H9 (cell line): Measurements from ENCODE around the gene RHOU. TPM values are rescaled to one million over a fixed set of nuclear protein-coding genes. Genes with fewer than 3 reads are reported as not detected.

Source experiments
- DNase-seq: peaks from one replicate; pipeline ENCODE4 v3.0.0-alpha.2; 2017
- H2AFZ ChIP-seq: one replicate; pipeline ENCODE4 v1.6.1; 2013; ENCODE audit warnings: mild to moderate bottlenecking, low read length, control low read depth, moderate library complexity
- H2AK5ac ChIP-seq: 2 replicates; pipeline ENCODE4 v1.6.1; 2013; ENCODE audit warnings: low read length, control low read depth, mixed read lengths; ENCODE audit not compliant: insufficient read length
- H2BK120ac ChIP-seq: one replicate; pipeline ENCODE4 v1.6.1; 2013; ENCODE audit warnings: low read depth, mild to moderate bottlenecking, low read length, control low read depth, inconsistent platforms; ENCODE audit not compliant: poor library complexity, severe bottlenecking
- H2BK12ac ChIP-seq: 2 replicates; pipeline ENCODE4 v1.6.1; 2013; ENCODE audit warnings: low read length, control low read depth, mixed read lengths, low read depth; ENCODE audit not compliant: insufficient read length
- H2BK15ac ChIP-seq: 2 replicates; pipeline ENCODE4 v1.6.1; 2013; ENCODE audit warnings: low read depth, low read length, control low read depth
- H2BK20ac ChIP-seq: one replicate; pipeline ENCODE4 v1.6.1; 2013; ENCODE audit warnings: low read depth, mild to moderate bottlenecking, low read length, control low read depth, inconsistent platforms; ENCODE audit not compliant: poor library complexity, severe bottlenecking
- H2BK5ac ChIP-seq: 2 replicates; pipeline ENCODE4 v1.6.1; 2013; ENCODE audit warnings: low read length, control low read depth, mixed read lengths; ENCODE audit not compliant: insufficient read length
- H3K14ac ChIP-seq: 2 replicates; pipeline ENCODE4 v1.6.1; 2013; ENCODE audit warnings: low read length, control low read depth; ENCODE audit not compliant: insufficient read depth
- H3K18ac ChIP-seq: 2 replicates; pipeline ENCODE4 v1.6.1; 2013; ENCODE audit warnings: low read depth, mild to moderate bottlenecking, mixed read lengths, low read length, control low read depth; ENCODE audit not compliant: insufficient read length
- H3K23ac ChIP-seq: 2 replicates; pipeline ENCODE4 v1.6.1; 2013; ENCODE audit warnings: low read length, control low read depth, mixed read lengths, low read depth; ENCODE audit not compliant: insufficient read length
- H3K23me2 ChIP-seq: 2 replicates; pipeline ENCODE4 v1.6.1; 2013; ENCODE audit warnings: low read depth, mild to moderate bottlenecking, mixed read lengths, low read length, control low read depth; ENCODE audit not compliant: insufficient read length, poor library complexity, severe bottlenecking
- H3K27ac ChIP-seq: 2 replicates; pipeline ENCODE4 v1.5.1; 2013; ENCODE audit warnings: low read length, control low read depth, mixed read lengths, low read depth; ENCODE audit not compliant: insufficient read length
- H3K27me3 ChIP-seq: 2 replicates; pipeline ENCODE4 v1.6.1; 2013; ENCODE audit warnings: low read length, control low read depth, inconsistent platforms; ENCODE audit not compliant: insufficient read depth
- H3K4ac ChIP-seq: 2 replicates; pipeline ENCODE4 v1.6.1; 2013; ENCODE audit warnings: low read depth, mild to moderate bottlenecking, control low read depth, inconsistent platforms, low read length, moderate library complexity
- H3K4me1 ChIP-seq: 2 replicates; pipeline ENCODE4 v1.6.1; 2013; ENCODE audit warnings: low read length, control low read depth, inconsistent platforms; ENCODE audit not compliant: insufficient read depth
- H3K4me2 ChIP-seq: 2 replicates; pipeline ENCODE4 v1.6.1; 2013; ENCODE audit warnings: low read length, control low read depth, mixed read lengths; ENCODE audit not compliant: insufficient read length, insufficient read depth
- H3K56ac ChIP-seq: 2 replicates; pipeline ENCODE4 v1.6.1; 2013; ENCODE audit warnings: low read depth, mild to moderate bottlenecking, mixed read lengths, low read length, control low read depth; ENCODE audit not compliant: insufficient read length
- H3K79me1 ChIP-seq: 2 replicates; pipeline ENCODE4 v1.6.1; 2013; ENCODE audit warnings: low read depth, mild to moderate bottlenecking, moderate library complexity, low read length, control low read depth, inconsistent platforms; ENCODE audit not compliant: insufficient read depth, poor library complexity, severe bottlenecking
- H3K79me2 ChIP-seq: 2 replicates; pipeline ENCODE4 v1.6.1; 2013; ENCODE audit warnings: low read length, control low read depth, inconsistent platforms; ENCODE audit not compliant: insufficient read depth
- H3K9ac ChIP-seq: 2 replicates; pipeline ENCODE4 v1.6.1; 2013; ENCODE audit warnings: low read length, control low read depth, mixed read lengths; ENCODE audit not compliant: insufficient read length; ENCODE audit errors: extremely low read depth
- H3K9me3 ChIP-seq: one replicate; pipeline ENCODE4 v1.6.1; 2013; ENCODE audit warnings: low read depth, low read length, inconsistent platforms; ENCODE audit not compliant: control insufficient read depth
- H3T11ph ChIP-seq: one replicate; pipeline ENCODE4 v1.6.1; 2013; ENCODE audit warnings: mild to moderate bottlenecking, low read length, control low read depth, inconsistent platforms
- H4K20me1 ChIP-seq: one replicate; pipeline ENCODE4 v1.6.1; 2013; ENCODE audit not compliant: control insufficient read depth, insufficient read length, insufficient read depth
- H4K5ac ChIP-seq: 2 replicates; pipeline ENCODE4 v1.6.1; 2013; ENCODE audit warnings: low read depth, mild to moderate bottlenecking, mixed read lengths, low read length, control low read depth; ENCODE audit not compliant: insufficient read length
- H4K8ac ChIP-seq: replicated peaks from 2 replicates; pipeline ENCODE4 v1.6.1; 2013; ENCODE audit warnings: low read length, control low read depth, mixed read lengths, low read depth; ENCODE audit not compliant: insufficient read length
- H4K91ac ChIP-seq: 2 replicates; pipeline ENCODE4 v1.6.1; 2013; ENCODE audit warnings: low read depth, mild to moderate bottlenecking, moderate library complexity, mixed read lengths, low read length, control low read depth; ENCODE audit not compliant: insufficient read length
- H3K27ac Mint-ChIP-seq, 3 experiments: 2 replicates in 2 of 3; 3 replicates in 1 of 3; pipeline ENCODE4 v1.8.0; 2020 to 2021; ENCODE audit warnings: mixed read lengths in 3 of 3, mild to moderate bottlenecking in 1 of 3, moderate library complexity in 1 of 3
- H3K27me3 Mint-ChIP-seq: 2 replicates; pipeline ENCODE4 v1.8.0; 2021; ENCODE audit warnings: low read depth, mild to moderate bottlenecking, moderate library complexity, mixed read lengths
- H3K36me3 Mint-ChIP-seq, 3 experiments: 2 replicates in 2 of 3; 3 replicates in 1 of 3; pipeline ENCODE4 v1.8.0; 2020 to 2021; ENCODE audit warnings: low read depth in 3 of 3, mixed read lengths in 3 of 3; ENCODE audit not compliant: insufficient read depth in 1 of 3
- H3K4me1 Mint-ChIP-seq, 2 experiments: 2 replicates each; pipeline ENCODE4 v1.8.0; 2020; ENCODE audit warnings: mixed read lengths in 2 of 2
- H3K4me3 Mint-ChIP-seq, 2 experiments: 2 replicates in 1 of 2; 3 replicates in 1 of 2; pipeline ENCODE4 v1.8.0; 2020 to 2021; ENCODE audit warnings: mild to moderate bottlenecking in 2 of 2, mixed read lengths in 2 of 2, moderate library complexity in 1 of 2
- H3K9me3 Mint-ChIP-seq, 2 experiments: 2 replicates in 1 of 2; 3 replicates in 1 of 2; pipeline ENCODE4 v1.8.0; 2020; ENCODE audit warnings: mild to moderate bottlenecking in 2 of 2, mixed read lengths in 2 of 2, moderate library complexity in 1 of 2
- CTCF ChIP-seq: fragments of 200-600 bp; sonication (generic); conservative IDR thresholded peaks from 3 replicates; pipeline ENCODE4 v1.8.0; 2021; ENCODE audit warnings: antibody characterized with exemption, mild to moderate bottlenecking
- WGBS: extraction: QIAGEN DNeasy Blood & Tissue Kit; methylation state at CpG from one replicate; pipeline ENCODE4 v1.1.7; 2013; ENCODE audit warnings: missing lambda C conversion rate, low lambda C conversion rate, mixed read lengths; ENCODE audit not compliant: insufficient read length; ENCODE audit errors: extremely low coverage; 5-methylcytosine and 5-hydroxymethylcytosine counted together
- total RNA-seq: library from RNA; stranded (reverse); gene quantifications from 2 replicates; pipeline ENCODE4 v1.2.1, GENCODE V29; 2021

RHOU gene
- total RNA-seq, 1 experiment from 2014 or later, result 3.9 TPM

GRCh38 chr1:228706305-228706704 is 29.0 kb upstream of the RHOU start:
- TF ChIP-seq CTCF, result no peak
- Mint-ChIP-seq H3K4me3 (no peak overlapping the region), H3K9me3 (no peaks in the 10 kb centered on the region), H3K27me3 (no peaks in the 10 kb centered on the region; the same call in 1 of the 2 replicates), H3K27ac (no peak overlapping the region), H3K4me1 (no peaks in the 10 kb centered on the region), H3K36me3 (no peaks in the 10 kb centered on the region)
- Histone ChIP-seq H3K79me1 (no peaks in the 10 kb centered on the region), H3K4ac (no peak overlapping the region), H4K20me1 (no peaks in the 10 kb centered on the region), H4K8ac (no peak overlapping the region), H3T11ph (no peak overlapping the region), H2BK5ac (no peak overlapping the region), H3K4me1 (no peaks in the 10 kb centered on the region), H3K79me2 (no peaks in the 10 kb centered on the region), H3K23ac (no peak overlapping the region), H3K23me2 (no peaks in the 10 kb centered on the region), H3K18ac (no peak overlapping the region), H2BK120ac (no peak overlapping the region), H3K56ac (no peak overlapping the region), H3K27ac (no peak overlapping the region), H4K91ac (no peak overlapping the region), H3K9ac (no peak overlapping the region), H3K4me2 (no peak overlapping the region), H2BK12ac (no peak overlapping the region), H3K27me3 (no peaks in the 10 kb centered on the region), H2BK15ac (no peak overlapping the region), H3K14ac (no peak overlapping the region), H2BK20ac (no peak overlapping the region), H4K5ac (no peak overlapping the region), H3K9me3 (no peaks in the 10 kb centered on the region), H2AFZ (no peak overlapping the region), H2AK5ac (no peak overlapping the region)
- no peak for DNase-seq
- no CpG with 5 or more reads among the region's 4 CpGs for WGBS
